GM21447 (cell line): ENCODE measurements around the gene COL4A1.

ENCODE experiments used
- ATAC-seq: cut with Tn5 transposase; IDR thresholded peaks from one replicate; pipeline ENCODE4 v1.9.1; 2021; ENCODE audit not compliant: unreplicated experiment

Gene COL4A1

GRCh38 chr13:110297766-110298504 is 9.0 kb downstream of the COL4A1 start:
- ATAC-seq, result no peak

- no peak for ATAC-seq
These were observed 9.9 kb downstream of the COL4A1 start for GRCh38 chr13:110297011-110297410.

GRCh38 chr13:110294622-110295021 is 12.3 kb downstream of the COL4A1 start:
- no peak for ATAC-seq

- ATAC-seq, result no peak
These were observed 12.8 kb downstream of the COL4A1 start for GRCh38 chr13:110294146-110294545.

- no peak for ATAC-seq
These were observed 13.3 kb downstream of the COL4A1 start for GRCh38 chr13:110293649-110294048.

GRCh38 chr13:110293037-110293436 is 13.9 kb downstream of the COL4A1 start:
- no peak for ATAC-seq

GRCh38 chr13:110291286-110291685 is 15.7 kb downstream of the COL4A1 start:
- no peak for ATAC-seq

- ATAC-seq, result no peak
These were observed 16.1 kb downstream of the COL4A1 start for GRCh38 chr13:110290826-110291225.

GRCh38 chr13:110290153-110290552 is 16.8 kb downstream of the COL4A1 start:
- no peak for ATAC-seq

- ATAC-seq, result no peak
These were observed 17.3 kb downstream of the COL4A1 start for GRCh38 chr13:110289661-110290060.

- no peak for ATAC-seq
These were observed 17.8 kb downstream of the COL4A1 start for GRCh38 chr13:110289174-110289573.

GRCh38 chr13:110286833-110287819 is 19.8 kb downstream of the COL4A1 start:
- ATAC-seq, result no peak

GRCh38 chr13:110285991-110286832 is 20.7 kb downstream of the COL4A1 start:
- ATAC-seq, result no peak

GRCh38 chr13:110284779-110285484 is 22.0 kb downstream of the COL4A1 start:
- no peak for ATAC-seq

- ATAC-seq, result no peak
These were observed 23.0 kb downstream of the COL4A1 start for GRCh38 chr13:110283736-110284517.

GRCh38 chr13:110282316-110282841 is 24.6 kb downstream of the COL4A1 start:
- ATAC-seq, result no peak

- ATAC-seq, result no peak
These were observed 25.2 kb downstream of the COL4A1 start for GRCh38 chr13:110281736-110282135.

- ATAC-seq, result no peak
These were observed 25.8 kb downstream of the COL4A1 start for GRCh38 chr13:110280985-110281688.
